ENCODE results near the gene PDXP. TPM values are rescaled to one million over a fixed set of nuclear protein-coding genes. Genes with fewer than 3 reads are reported as not detected.

PDXP gene
- total and polyA plus RNA-seq, 2 of the 13 experiments (the other 11 are each of a cell fraction or from before 2014, with no cell fraction given) = 58.2 to 70.6 TPM

GRCh38 chr22:37636949-37637273 lies 21.6 kb upstream of the PDXP start:
- no peak overlapping the region for H3K4me2 ChIP-seq (ENCODE audit: low read depth, low read length)
- intact Hi-C loops (cut with micrococcal nuclease; ENCODE audit: unreplicated experiment) (loop anchor here (2.0 kb wide), 1 partner anchor 14 kb away; no protein-coding TSS in a partner anchor), in situ Hi-C loops (cut with HindIII; ENCODE audit: extremely low pct_ligation_motif_present, low pct_unique_long_range_greater_than_20kb) (no loop called here)
- no peaks in the 10 kb centered on the region for H3K27me3 ChIP-seq (ENCODE audit: control insufficient read depth in 1 of 2, insufficient read depth in 2 of 2, low read length in 2 of 2)
- no peak for DNase-seq (ENCODE audit: low spot score)
- 100% methylated on average over 2 of the region's 3 CpGs for WGBS (ENCODE audit: low lambda C conversion rate)
- TF ChIP-seq ARID2 (CRISPR knock-in tag; IDR thresholded peaks at IDR 0.05; ENCODE audit: borderline replicate concordance) (no peak), ZNF629 (CRISPR knock-in tag; conservative IDR thresholded peaks at IDR 0.05) (peak; percentile 71)
- H3K4me1 ChIP-seq (ENCODE audit: insufficient read depth, low read length) = peaks cover 90% of the 10 kb centered on the region
- no peak overlapping the region for H2AFZ ChIP-seq (ENCODE audit: low read length)
- peaks cover 0 to under 1% of the 10 kb centered on the region in 2 experiments; a peak in 1 of 5 replicates for H3K36me3 ChIP-seq (replicated peaks in 1 of 2; ENCODE audit: control insufficient read depth in 1 of 2, insufficient read depth in 2 of 2, low read length in 2 of 2)
- FAIRE-seq = no peak
- no peaks in the 10 kb centered on the region for H3K9me3 ChIP-seq (ENCODE audit: low read length)
- no peak for ATAC-seq
- H4K20me1 ChIP-seq (ENCODE audit: insufficient read depth, low read length) = 0 out of 2 replicates have a peak, but pooled peaks cover 4% of the 10 kb centered on the region
- no TSS peak for BruUV-seq (replicated peaks)
- H3K9ac ChIP-seq (ENCODE audit: insufficient read depth, low read depth, low read length) = no peak overlapping the region
- no peak overlapping the region for H3K4me3 ChIP-seq (replicated peaks in 1 of 3; ENCODE audit: insufficient read depth in 1 of 3, low read depth in 2 of 3, low read length in 3 of 3)
- POLR2A ChIA-PET = interaction anchor here (0.9 to 15.8 kb wide), 2 partner anchors 11 to 24 kb away, joined by 4 to 242 read pairs; partner anchors contain the start of gene PDXP
- H3K79me2 ChIP-seq (ENCODE audit: insufficient read depth, low read length) = peaks cover 10% of the 10 kb centered on the region
- CTCF ChIA-PET (ENCODE audit: low intra/inter-chr PET ratio, low total read pairs) = no interaction called here
- no peak overlapping the region for H3K27ac ChIP-seq (ENCODE audit: extremely low read length, insufficient read depth, low read length)

- Histone ChIP-seq H3K27ac (ENCODE audit: extremely low read length, insufficient read depth, low read length) (peak overlapping the region; percentile 70), H2AFZ (ENCODE audit: low read length) (no peak overlapping the region), H3K4me3 (replicated peaks in 1 of 3; ENCODE audit: insufficient read depth in 1 of 3, low read depth in 2 of 3, low read length in 3 of 3) (peak overlapping the region; percentile 72 to 86 (median 76)), H4K20me1 (ENCODE audit: insufficient read depth, low read length) (0 out of 2 replicates have a peak, but pooled peaks cover 4% of the 10 kb centered on the region), H3K27me3 (ENCODE audit: control insufficient read depth in 1 of 2, insufficient read depth in 2 of 2, low read length in 2 of 2) (no peaks in the 10 kb centered on the region), H3K9me3 (ENCODE audit: low read length) (no peaks in the 10 kb centered on the region), H3K9ac (ENCODE audit: insufficient read depth, low read depth, low read length) (peak overlapping the region; percentile 66), H3K79me2 (ENCODE audit: insufficient read depth, low read length) (peaks cover 10% of the 10 kb centered on the region), H3K4me1 (ENCODE audit: insufficient read depth, low read length) (peaks cover 85% of the 10 kb centered on the region), H3K4me2 (ENCODE audit: low read depth, low read length) (peak overlapping the region; percentile 90), H3K36me3 (replicated peaks in 1 of 2; ENCODE audit: control insufficient read depth in 1 of 2, insufficient read depth in 2 of 2, low read length in 2 of 2) (peaks cover 5% of the 10 kb centered on the region in 2 experiments; a peak in 4 of 5 replicates)
- peak; percentile 87 for FAIRE-seq
- DNase-seq (ENCODE audit: low spot score) = peak; percentile 60
- peak; percentile 58 for ATAC-seq
- CTCF ChIA-PET (ENCODE audit: low intra/inter-chr PET ratio, low total read pairs) = no interaction called here
- POLR2A ChIA-PET = interaction anchor here (1.0 to 15.8 kb wide), 6 partner anchors 22 to 96 kb away, joined by 3 to 242 read pairs (median 3); partner anchors contain the start of genes GGA1, NOL12 and PDXP
- in situ Hi-C loops (cut with HindIII; ENCODE audit: extremely low pct_ligation_motif_present, low pct_unique_long_range_greater_than_20kb) = no loop called here
- BruUV-seq (replicated peaks) = no TSS peak
- WGBS (ENCODE audit: low lambda C conversion rate) = 6% methylated on average over 8 of the region's 11 CpGs
- intact Hi-C loops (cut with micrococcal nuclease; ENCODE audit: unreplicated experiment) = loop anchor here (2.0 kb wide), 1 partner anchor 30 kb away; the partner anchor contains the start of gene GGA1
- TF ChIP-seq TCF12 (IDR thresholded peaks at IDR 0.05) (no peak), TCF12 (CRISPR knock-in tag; IDR thresholded peaks at IDR 0.05) (no peak), E2F5 (CRISPR knock-in tag; conservative IDR thresholded peaks at IDR 0.05) (no peak), XRCC5 (optimal IDR thresholded peaks at IDR 0.05; ENCODE audit: low read length) (no peak), MXD1 (CRISPR knock-in tag; IDR thresholded peaks at IDR 0.05) (no peak), CREB3 (CRISPR knock-in tag; IDR thresholded peaks at IDR 0.05) (no peak), IKZF4 (CRISPR knock-in tag; IDR thresholded peaks at IDR 0.05; ENCODE audit: borderline replicate concordance, low read depth, not compliant biosample characterization) (no peak), NR2F6 (IDR thresholded peaks at IDR 0.05) (no peak), NR2F6 (CRISPR knock-in tag; IDR thresholded peaks at IDR 0.05) (peak; percentile 15; the same call in 1 of the 2 replicates), HNF4A (CRISPR knock-in tag; IDR thresholded peaks at IDR 0.05) (peak; percentile 71), ZNF589 (CRISPR knock-in tag; conservative IDR thresholded peaks at IDR 0.05) (no peak), ZBTB8A (CRISPR knock-in tag; IDR thresholded peaks at IDR 0.05; ENCODE audit: borderline replicate concordance, low read depth) (no peak)
These were observed 20.0 kb upstream of the PDXP start for GRCh38 chr22:37638391-37639069.

All from HepG2 (cell line).